ENCODE results near the gene CAMK1D.

Gene CAMK1D

DNA sequence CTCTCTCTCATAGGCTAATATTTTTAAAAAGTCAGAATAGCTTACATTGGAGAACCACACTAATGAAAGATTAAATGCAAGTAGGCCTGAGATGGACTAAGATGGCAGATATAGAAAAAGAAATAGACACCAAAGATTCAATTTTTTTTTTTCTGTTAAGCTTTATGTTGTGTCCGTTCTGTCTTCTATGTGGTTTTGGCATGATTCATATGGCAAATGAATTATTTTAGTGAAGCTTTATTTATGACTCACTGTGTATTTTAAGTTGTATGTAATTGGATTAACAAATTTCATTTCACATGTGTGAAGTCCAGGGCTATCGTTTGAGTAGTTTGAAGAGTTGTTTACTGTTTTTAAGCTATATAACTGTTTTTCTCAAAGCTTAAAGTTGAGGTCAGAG, 214.8 kb downstream of the CAMK1D start:
- no peak for DNase-seq

GRCh38 chr10:12566161-12567115, 217.1 kb downstream of the CAMK1D start:
- no peak for DNase-seq

GRCh38 chr10:12568391-12569009, 219.2 kb downstream of the CAMK1D start:
- no peak for DNase-seq

- no peak for DNase-seq
These were observed 222.9 kb downstream of the CAMK1D start for GRCh38 chr10:12572281-12572680.

GRCh38 chr10:12577610-12578009, 228.3 kb downstream of the CAMK1D start:
- DNase-seq: no peak

- no peak for DNase-seq
These were observed 230.9 kb downstream of the CAMK1D start for GRCh38 chr10:12579954-12580858.

- DNase-seq: no peak
These were observed 234.7 kb downstream of the CAMK1D start for GRCh38 chr10:12583891-12584595.

DNA sequence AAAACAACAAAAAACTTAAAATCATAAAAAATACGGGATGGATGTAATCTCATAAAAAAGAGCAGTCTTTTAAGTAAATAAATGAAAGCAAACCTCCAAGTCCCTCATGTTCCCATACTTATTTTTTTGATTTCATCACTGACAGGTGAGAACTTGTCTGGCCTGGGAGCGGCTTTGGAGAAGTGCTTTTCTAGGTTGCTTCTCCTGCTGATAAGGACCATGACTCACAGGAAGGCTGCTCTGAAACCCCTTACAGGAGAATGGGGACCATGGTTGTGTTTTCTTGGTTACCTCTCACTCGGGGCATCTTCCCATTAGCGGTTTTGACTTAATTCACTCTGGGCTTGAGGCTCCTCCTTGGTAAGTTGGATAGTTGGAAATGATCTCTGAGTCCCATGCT, 237.4 kb downstream of the CAMK1D start:
- no peak for DNase-seq

DNA sequence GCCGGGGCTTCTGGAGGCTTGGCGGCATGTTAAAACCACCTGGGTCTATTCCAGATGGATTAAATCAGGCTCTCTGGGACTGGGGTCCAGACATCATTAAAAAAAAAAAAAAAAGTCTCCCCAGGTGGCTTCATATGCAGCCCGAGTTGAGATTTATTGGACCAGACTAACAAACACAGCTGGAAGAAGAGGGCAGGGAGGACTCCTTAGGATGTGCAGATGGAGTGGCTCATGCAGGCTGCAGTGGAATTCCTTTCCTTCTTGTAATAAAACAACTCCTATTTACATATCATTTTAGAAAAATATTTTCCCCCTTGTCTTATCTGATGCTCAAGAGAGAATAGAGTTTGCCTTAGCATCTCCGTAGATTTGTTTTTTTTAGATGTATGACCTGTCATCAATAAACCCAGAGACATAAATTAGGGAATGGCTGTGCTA, 238.1 kb downstream of the CAMK1D start:
- no peak for DNase-seq

DNA sequence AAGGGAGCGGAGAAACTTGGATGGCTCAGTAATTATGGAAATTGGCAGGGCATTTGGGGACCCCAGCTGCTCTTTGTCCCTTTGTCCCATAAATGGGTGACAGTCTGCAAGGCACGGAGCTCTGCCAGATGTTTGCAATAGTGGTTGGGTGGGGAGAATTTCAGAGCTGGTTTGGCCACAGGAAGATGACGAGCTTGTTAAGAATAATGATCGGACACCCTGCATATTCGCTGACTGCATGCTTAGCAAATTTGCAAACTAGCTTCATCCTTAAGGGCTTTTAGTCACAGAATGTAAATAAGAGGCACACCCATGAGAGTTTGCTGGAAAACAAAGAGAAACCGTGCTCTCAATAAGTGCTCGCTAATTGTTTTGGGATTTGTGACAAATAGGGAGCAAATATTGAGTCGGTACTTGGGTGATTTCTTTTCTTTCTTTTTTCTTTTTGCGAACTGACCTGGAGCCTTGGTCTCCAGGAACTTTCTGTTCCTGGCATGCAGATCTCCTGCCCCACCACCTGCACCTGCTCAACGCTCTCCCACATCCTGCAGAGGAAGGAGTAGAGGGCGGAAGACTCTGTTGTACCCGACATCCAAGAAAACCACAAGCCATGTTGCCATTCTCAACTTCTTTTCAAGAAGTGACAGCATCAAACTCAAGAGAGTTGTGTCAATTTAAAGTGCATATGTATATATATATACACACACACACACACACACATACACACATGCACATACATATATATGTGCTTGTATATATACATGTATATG, 238.9 kb downstream of the CAMK1D start:
- no peak for DNase-seq

- no peak for DNase-seq
These were observed 239.9 kb downstream of the CAMK1D start for GRCh38 chr10:12589291-12589690.

- DNase-seq: no peak
These were observed 240.4 kb downstream of the CAMK1D start for GRCh38 chr10:12589791-12590190.

GRCh38 chr10:12590675-12591659, 241.6 kb downstream of the CAMK1D start:
- DNase-seq: no peak

DNA sequence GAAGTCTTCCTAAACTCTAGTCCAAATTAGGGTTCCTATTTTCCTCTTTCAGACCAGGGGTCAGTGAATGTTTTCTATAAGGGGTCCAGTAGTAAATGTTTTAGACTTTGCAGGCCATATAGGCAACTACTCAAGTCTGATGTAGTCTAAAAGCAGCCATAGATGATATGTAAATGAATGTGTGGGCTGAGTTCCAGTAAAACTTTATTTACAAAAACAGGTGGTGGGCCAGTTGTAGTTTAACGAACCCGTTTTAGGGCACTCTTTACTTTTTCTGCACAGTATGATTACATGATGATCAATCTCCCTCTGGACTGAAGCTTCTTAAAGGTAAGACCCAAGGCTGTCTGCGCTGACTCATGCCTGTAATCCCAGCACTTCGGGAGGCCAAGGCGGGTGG, 243.6 kb downstream of the CAMK1D start:
- DNase-seq: no peak

DNA sequence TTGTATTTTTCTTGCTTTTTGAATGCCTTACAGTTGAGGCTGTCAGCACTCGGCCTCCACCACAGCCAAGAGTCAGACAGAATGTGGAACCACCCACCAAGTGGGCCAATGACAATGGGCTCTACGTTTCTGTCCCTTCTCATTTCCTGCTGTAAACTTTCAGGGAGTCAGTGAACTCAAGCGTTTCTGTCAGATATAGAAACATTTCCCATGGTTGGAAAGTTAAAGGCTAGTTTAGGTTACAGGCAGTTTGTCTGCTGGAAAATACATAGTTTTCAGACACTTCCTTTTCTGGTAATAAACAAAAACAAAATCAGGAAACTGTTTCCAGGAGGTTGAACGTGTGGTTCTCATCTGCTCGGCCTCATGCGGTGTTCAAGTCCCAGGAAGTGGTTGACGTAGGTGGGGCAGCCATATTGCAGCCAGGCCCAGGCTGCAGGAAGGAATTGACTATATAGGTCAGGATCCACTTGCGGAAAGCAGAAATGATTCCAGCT, 245.1 kb downstream of the CAMK1D start:
- DNase-seq: no peak

DNA sequence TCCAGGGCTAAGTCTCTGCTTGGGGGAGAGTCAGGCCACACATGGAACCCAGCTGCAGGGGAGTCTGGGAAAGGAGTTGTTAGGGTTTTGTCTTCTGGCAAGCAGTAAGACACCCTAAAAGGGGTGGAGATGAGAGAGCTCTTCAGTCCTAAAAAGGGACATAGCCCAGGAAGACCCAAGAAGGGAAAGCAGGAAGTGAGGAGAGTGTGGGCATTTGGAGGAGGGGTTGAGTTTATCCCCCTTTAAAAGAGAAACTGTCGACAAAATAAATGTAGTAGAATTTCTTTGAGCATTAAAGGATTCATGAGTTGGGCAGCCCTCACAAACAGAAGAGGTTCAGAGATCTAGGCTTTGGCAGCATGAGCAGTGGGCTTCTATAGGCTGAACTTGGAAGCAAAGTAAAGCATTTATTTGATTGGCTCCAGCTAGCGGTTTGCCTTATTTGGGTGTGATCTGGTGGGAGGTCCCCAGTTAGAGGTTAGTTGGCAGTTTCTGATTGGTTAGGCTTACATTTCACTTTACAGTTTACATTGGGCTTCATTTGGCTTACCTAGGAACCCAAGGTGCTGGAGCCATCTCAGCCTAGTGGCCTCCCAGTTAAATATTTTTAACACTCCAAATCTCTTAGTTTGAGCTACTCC, 246.7 kb downstream of the CAMK1D start:
- DNase-seq: no peak

- no peak for DNase-seq
These were observed 247.8 kb downstream of the CAMK1D start for GRCh38 chr10:12597176-12597575.

DNA sequence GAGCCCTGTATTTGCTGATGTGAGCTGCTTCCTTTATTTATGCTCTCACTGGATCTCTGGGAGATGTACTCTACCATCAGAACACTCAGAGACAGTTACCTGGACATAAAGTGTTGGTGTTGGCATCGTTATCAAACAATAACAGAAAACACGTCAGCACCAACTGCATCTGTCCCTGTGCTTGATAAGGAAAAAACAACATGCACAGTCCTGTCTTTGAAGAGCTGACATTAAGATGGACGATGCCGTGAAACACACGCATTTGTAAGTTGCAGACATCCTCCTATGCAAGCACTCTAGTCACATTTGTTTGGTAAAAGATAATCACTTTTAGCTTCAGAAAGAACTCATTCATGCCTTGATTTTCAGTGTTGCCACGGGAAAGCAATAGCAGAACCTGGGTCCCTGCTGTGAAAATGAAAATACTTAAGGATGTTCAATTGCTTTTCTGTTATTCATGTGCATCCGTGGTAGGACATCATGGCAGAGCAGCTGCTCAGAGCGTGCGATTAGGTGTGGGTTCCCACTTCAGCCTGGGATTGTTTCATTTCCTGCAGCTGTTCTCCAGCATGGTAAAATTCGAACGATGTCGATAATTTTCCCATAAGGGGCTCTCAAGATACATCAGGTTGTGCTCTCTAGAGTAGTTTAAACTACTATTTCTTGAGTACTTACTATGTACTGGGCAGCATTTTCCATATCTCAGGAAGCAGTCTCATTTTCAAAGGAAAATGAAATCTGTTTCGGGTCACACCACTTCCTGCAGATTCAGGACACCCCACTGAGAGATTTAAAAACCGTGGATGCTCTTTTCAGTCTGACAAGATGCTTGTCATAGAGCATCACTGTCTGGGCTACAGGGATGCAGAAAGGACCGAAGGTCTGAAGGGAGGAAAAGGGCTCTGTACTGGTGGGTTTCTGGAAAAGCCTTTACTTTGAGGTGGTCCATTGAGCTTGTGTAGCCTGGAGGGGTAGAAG, 248.7 kb downstream of the CAMK1D start:
- DNase-seq: peak; percentile 73
